Measurements from ENCODE around the gene MINDY4.

MINDY4 gene

GRCh38 chr7:30931929-30932540 is 160.8 kb downstream of the MINDY4 start:
- DNase-seq (ENCODE audit: low read depth): no peak

GRCh38 chr7:30932562-30932961 is 161.3 kb downstream of the MINDY4 start:
- no peak for DNase-seq (ENCODE audit: low read depth)

- no peak for DNase-seq (ENCODE audit: low read depth)
Measured at GRCh38 chr7:30933124-30933974, 162.1 kb downstream of the MINDY4 start.

GRCh38 chr7:30934225-30934624 is 163.0 kb downstream of the MINDY4 start:
- DNase-seq (ENCODE audit: low read depth): no peak

GRCh38 chr7:30934732-30935568 is 163.7 kb downstream of the MINDY4 start:
- DNase-seq (ENCODE audit: low read depth): no peak

- no peak for DNase-seq (ENCODE audit: low read depth)
Measured at GRCh38 chr7:30935569-30935877, 164.3 kb downstream of the MINDY4 start.

- DNase-seq (ENCODE audit: low read depth): no peak
Measured at GRCh38 chr7:30936650-30937245, 165.5 kb downstream of the MINDY4 start.

- no peak for DNase-seq (ENCODE audit: low read depth)
Measured at GRCh38 chr7:30937416-30937815, 166.2 kb downstream of the MINDY4 start.

- DNase-seq (ENCODE audit: low read depth): peak; percentile 22
Measured at GRCh38 chr7:30938435-30939316, 167.5 kb downstream of the MINDY4 start.

GRCh38 chr7:30941582-30942323 is 170.5 kb downstream of the MINDY4 start:
- DNase-seq (ENCODE audit: low read depth): no peak

All from activated T-helper 1 cell treated with Interleukin-2 at 50 U/mL for 16 hours (primary cell).